HFFc6 (cell line): Measurements from ENCODE around the gene TENM4. TPM values are rescaled to one million over a fixed set of nuclear protein-coding genes. Genes with fewer than 3 reads are reported as not detected.

Experiments
- DNase-seq: peaks from one replicate; pipeline ENCODE4 v3.0.0-alpha.2; 2018
- H3K27ac Mint-ChIP-seq: 2 replicates; pipeline ENCODE4 v1.8.0; 2020; ENCODE audit warnings: mild to moderate bottlenecking, mixed read lengths
- H3K27me3 Mint-ChIP-seq: 2 replicates; pipeline ENCODE4 v1.8.0; 2021; ENCODE audit warnings: mild to moderate bottlenecking, moderate library complexity, mixed read lengths; ENCODE audit not compliant: insufficient read depth
- H3K36me3 Mint-ChIP-seq: 2 replicates; pipeline ENCODE4 v1.8.0; 2021; ENCODE audit warnings: low read depth, mixed read lengths
- H3K4me1 Mint-ChIP-seq: 2 replicates; pipeline ENCODE4 v1.8.0; 2020; ENCODE audit warnings: low read depth, mixed read lengths
- H3K4me3 Mint-ChIP-seq: 2 replicates; pipeline ENCODE4 v1.8.0; 2020; ENCODE audit warnings: mild to moderate bottlenecking, moderate library complexity, mixed read lengths
- H3K9me3 Mint-ChIP-seq: 2 replicates; pipeline ENCODE4 v1.8.0; 2020; ENCODE audit warnings: mild to moderate bottlenecking, mixed read lengths
- CTCF ChIP-seq: fragments of 200-600 bp; sonication (generic); IDR thresholded peaks from 2 replicates; pipeline ENCODE4 v1.5.0; 2021; ENCODE audit warnings: antibody characterized with exemption, mild to moderate bottlenecking
- total RNA-seq, 6 experiments: library from RNA; stranded (reverse); fragmentation: NEBNext Ultra II Directional; extraction: Animal tissue kit (Norgen Biotek cat#: 25700); gene quantifications; 2 replicates in 1 of 6; 3 replicates in 5 of 6; pipeline ENCODE4 v1.2.3, GENCODE V29; 2021

TENM4 gene
- total RNA-seq, 6 experiments from 2014 or later, result 20.9 to 45.5 (median 26.5) TPM

DNA sequence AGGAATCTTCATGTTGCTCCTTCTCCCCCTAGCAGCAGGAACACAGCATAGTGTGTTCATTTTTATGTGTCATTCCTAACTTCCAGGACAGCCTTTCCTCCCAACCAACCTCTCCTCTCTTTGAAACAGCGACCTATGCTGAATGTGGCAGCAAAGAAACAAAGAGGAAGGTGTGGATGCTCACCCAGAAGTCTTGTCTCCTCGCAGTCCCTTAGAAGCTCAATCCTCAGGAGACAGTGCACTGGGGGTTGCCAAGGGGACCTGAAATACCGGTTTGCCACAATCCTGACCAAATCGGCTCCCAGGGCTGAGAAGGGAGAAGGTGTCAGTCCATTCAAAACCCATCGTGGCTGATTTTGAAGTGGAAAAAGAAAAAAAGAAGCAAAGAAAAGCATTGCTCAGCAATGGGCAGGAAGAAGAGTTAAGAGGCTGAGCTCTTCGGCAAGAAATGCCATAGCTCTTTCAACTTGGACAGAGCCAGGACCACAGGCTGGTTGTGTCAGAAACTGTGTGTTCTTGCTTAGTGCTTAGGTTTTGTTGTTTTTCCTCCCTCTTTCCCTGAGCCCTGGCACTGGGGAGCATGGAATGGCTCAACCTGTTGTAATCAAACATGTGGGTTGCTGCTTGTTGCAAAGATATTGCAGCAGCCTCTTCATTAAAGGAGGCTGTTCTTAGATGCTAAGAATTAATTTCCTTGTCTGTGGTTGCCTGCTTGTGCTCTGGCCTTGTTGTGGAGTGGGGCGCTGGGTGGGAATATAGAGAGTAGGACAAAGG, 30.4 kb upstream of the TENM4 start:
- no peak for TF ChIP-seq CTCF
- no peak for DNase-seq
- Mint-ChIP-seq H3K27ac (no peak overlapping the region), H3K4me1 (peaks cover 3% of the 10 kb centered on the region), H3K4me3 (no peak overlapping the region), H3K36me3 (no peaks in the 10 kb centered on the region), H3K27me3 (peaks cover 26% of the 10 kb centered on the region), H3K9me3 (no peaks in the 10 kb centered on the region)

GRCh38 chr11:79470161-79470560, 29.3 kb upstream of the TENM4 start:
- Mint-ChIP-seq H3K4me1 (peaks cover 6% of the 10 kb centered on the region), H3K9me3 (no peaks in the 10 kb centered on the region), H3K4me3 (no peak overlapping the region), H3K27me3 (peaks cover 24% of the 10 kb centered on the region), H3K27ac (no peak overlapping the region), H3K36me3 (no peaks in the 10 kb centered on the region)
- no peak for TF ChIP-seq CTCF
- DNase-seq, result no peak

GRCh38 chr11:79467761-79468160, 26.9 kb upstream of the TENM4 start:
- no peak overlapping the region for H3K4me3 Mint-ChIP-seq
- H3K27ac Mint-ChIP-seq, result no peak overlapping the region
- H3K36me3 Mint-ChIP-seq, result no peaks in the 10 kb centered on the region
- no peak for DNase-seq
- peaks cover 6% of the 10 kb centered on the region for H3K4me1 Mint-ChIP-seq
- peaks cover 20% of the 10 kb centered on the region for H3K27me3 Mint-ChIP-seq
- H3K9me3 Mint-ChIP-seq, result no peaks in the 10 kb centered on the region
- TF ChIP-seq CTCF, result no peak

GRCh38 chr11:79466411-79466810, 25.6 kb upstream of the TENM4 start:
- H3K9me3 Mint-ChIP-seq, result no peaks in the 10 kb centered on the region
- no peak overlapping the region for H3K4me3 Mint-ChIP-seq
- no peaks in the 10 kb centered on the region for H3K36me3 Mint-ChIP-seq

DNA sequence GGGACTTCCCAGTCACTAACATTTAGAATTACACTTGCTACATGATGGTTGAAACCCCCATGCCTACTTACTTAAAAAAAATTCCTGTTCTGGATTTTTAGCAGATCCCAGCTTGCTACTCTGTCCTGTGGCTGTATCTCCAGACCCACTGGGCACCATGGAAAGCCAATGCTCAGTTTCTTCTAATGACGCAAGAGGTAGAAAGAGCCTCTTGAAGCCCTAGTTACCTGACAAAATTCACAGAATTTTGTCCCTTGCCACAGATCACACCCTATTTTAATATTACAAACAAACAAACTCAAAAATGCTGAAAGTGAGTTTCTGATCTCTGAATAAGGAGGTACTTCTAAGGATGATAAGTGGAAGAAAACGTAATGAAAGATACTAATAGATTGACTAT, 24.3 kb upstream of the TENM4 start:
- Mint-ChIP-seq H3K9me3 (no peaks in the 10 kb centered on the region), H3K4me1 (peaks cover 15% of the 10 kb centered on the region), H3K4me3 (no peak overlapping the region), H3K36me3 (no peaks in the 10 kb centered on the region), H3K27ac (no peak overlapping the region), H3K27me3 (peaks cover 10% of the 10 kb centered on the region)
- no peak for DNase-seq
- no peak for TF ChIP-seq CTCF

More at GRCh38 chr11:79466411-79466810, 25.6 kb upstream of the TENM4 start:
- Mint-ChIP-seq H3K27me3 (peaks cover 15% of the 10 kb centered on the region), H3K4me1 (peaks cover 7% of the 10 kb centered on the region), H3K27ac (no peak overlapping the region)
- peak; percentile 68 for DNase-seq
- TF ChIP-seq CTCF, result no peak
